Activated CD4-positive, CD25-positive, alpha-beta regulatory T cell (primary cell): Measurements from ENCODE around the gene FOSB.

Experiments
- DNase-seq, 4 experiments: peaks; one replicate each; lab custom pipeline; 2025; lab: John Stamatoyannopoulos, UW

The FOSB gene

GRCh38 chr19:45468803-45469131 lies 971 bp downstream of the FOSB start:
- DNase-seq = peak in 3 of 4 experiments; percentile 43 to 66 (median 61)

- DNase-seq = peak; percentile 85 to 90 (median 88)
These were observed 1.5 kb downstream of the FOSB start for GRCh38 chr19:45469132-45469944.

GRCh38 chr19:45469945-45470761 lies 2.4 kb downstream of the FOSB start:
- DNase-seq = no peak

- DNase-seq = no peak
These were observed 2.9 kb downstream of the FOSB start for GRCh38 chr19:45470762-45471081.

GRCh38 chr19:45471111-45471930 lies 3.5 kb downstream of the FOSB start:
- no peak for DNase-seq

- DNase-seq = no peak
These were observed 4.3 kb downstream of the FOSB start for GRCh38 chr19:45471931-45472562.

GRCh38 chr19:45472563-45473366 lies 5.0 kb downstream of the FOSB start:
- DNase-seq = no peak

- no peak for DNase-seq
These were observed 5.5 kb downstream of the FOSB start for GRCh38 chr19:45473367-45473681.

GRCh38 chr19:45473682-45474605 lies 6.1 kb downstream of the FOSB start:
- no peak for DNase-seq

GRCh38 chr19:45474606-45475521 lies 7.1 kb downstream of the FOSB start:
- DNase-seq = no peak

- DNase-seq = no peak
These were observed 7.9 kb downstream of the FOSB start for GRCh38 chr19:45475537-45476291.

GRCh38 chr19:45476304-45476703 lies 8.5 kb downstream of the FOSB start:
- no peak for DNase-seq

- DNase-seq = no peak
These were observed 9.4 kb downstream of the FOSB start for GRCh38 chr19:45477186-45477585.

GRCh38 chr19:45477713-45478453 lies 10.1 kb downstream of the FOSB start:
- peak in 1 of 4 experiments; percentile 25 for DNase-seq

- peak; percentile 60 to 86 (median 69) for DNase-seq
These were observed 10.8 kb downstream of the FOSB start for GRCh38 chr19:45478454-45479238.

- DNase-seq = no peak
These were observed 15.2 kb downstream of the FOSB start for GRCh38 chr19:45483033-45483432.
